Skin of body (tissue), 3 donors: ENCODE results near the gene RPL35. TPM values are rescaled to one million over a fixed set of nuclear protein-coding genes. Genes with fewer than 3 reads are reported as not detected.
A peak's percentile ranks its signal among the peaks of the same experiment; 100 is the strongest.

Source experiments
- DNase-seq: peaks from one replicate; lab custom pipeline; 2025; lab: John Stamatoyannopoulos, UW
- small RNA-seq: library from RNA; depleted of rRNA; stranded (forward); fragments of <200 nt; gene quantifications from one replicate; pipeline ENCODE3, GENCODE V24; 2014; ENCODE audit warnings: low replicate concordance
- total RNA-seq: library from RNA; depleted of rRNA; stranded (reverse); fragments of >200 nt; gene quantifications from one replicate; pipeline ENCODE4 v1.2.3, GENCODE V29; 2014

The RPL35 gene
- total RNA-seq, 1 donor from 2014 or later, result 1,522 TPM

- DNase-seq, result no peak
Measured at GRCh38 chr9:124820698-124821623, 40.8 kb downstream of the RPL35 start.

- DNase-seq, result no peak
Measured at GRCh38 chr9:124818431-124819281, 43.1 kb downstream of the RPL35 start.

- DNase-seq, result no peak
Measured at GRCh38 chr9:124815601-124816000, 46.2 kb downstream of the RPL35 start.

- DNase-seq, result no peak
Measured at GRCh38 chr9:124814164-124814535, 47.6 kb downstream of the RPL35 start.

- DNase-seq, result no peak
Measured at GRCh38 chr9:124813501-124814163, 48.1 kb downstream of the RPL35 start.

- no peak for DNase-seq
Measured at GRCh38 chr9:124813041-124813440, 48.7 kb downstream of the RPL35 start.

- peak; percentile 75 for DNase-seq
Measured at GRCh38 chr9:124812441-124812876, 49.3 kb downstream of the RPL35 start.

GRCh38 chr9:124810663-124811355 lies 50.9 kb downstream of the RPL35 start:
- DNase-seq, result peak; percentile 68

GRCh38 chr9:124809741-124810500 lies 51.8 kb downstream of the RPL35 start:
- DNase-seq, result no peak

- DNase-seq, result no peak
Measured at GRCh38 chr9:124809211-124809610, 52.5 kb downstream of the RPL35 start.

- no peak for DNase-seq
Measured at GRCh38 chr9:124808246-124808956, 53.4 kb downstream of the RPL35 start.

Small RNAs within 50 kb of the gene (small RNA-seq; reads per million reads assigned to genes)
- gene RNU4-82P, result not detected

Other genes with a start within 250 kb of the RPL35 start
- 0.99 TPM for gene NR6A1, start 90.6 kb downstream of the RPL35 start, total RNA-seq
- 49.1 TPM for gene OLFML2A, start 84.8 kb downstream of the RPL35 start, total RNA-seq
- not detected for gene WDR38, start 8.5 kb downstream of the RPL35 start, total RNA-seq
- 13.0 TPM for gene ARPC5L, start 173 bp upstream of the RPL35 start, total RNA-seq
- 13.5 TPM for gene GOLGA1, start 79.1 kb upstream of the RPL35 start, total RNA-seq